ENCODE results near the gene LINGO3. TPM values are rescaled to one million over a fixed set of nuclear protein-coding genes. Genes with fewer than 3 reads are reported as not detected.

LINGO3 gene
- polyA plus RNA-seq, 1 donor (not counting 4 experiments of a cell fraction or from before 2014, with no cell fraction given) = not detected

DNA sequence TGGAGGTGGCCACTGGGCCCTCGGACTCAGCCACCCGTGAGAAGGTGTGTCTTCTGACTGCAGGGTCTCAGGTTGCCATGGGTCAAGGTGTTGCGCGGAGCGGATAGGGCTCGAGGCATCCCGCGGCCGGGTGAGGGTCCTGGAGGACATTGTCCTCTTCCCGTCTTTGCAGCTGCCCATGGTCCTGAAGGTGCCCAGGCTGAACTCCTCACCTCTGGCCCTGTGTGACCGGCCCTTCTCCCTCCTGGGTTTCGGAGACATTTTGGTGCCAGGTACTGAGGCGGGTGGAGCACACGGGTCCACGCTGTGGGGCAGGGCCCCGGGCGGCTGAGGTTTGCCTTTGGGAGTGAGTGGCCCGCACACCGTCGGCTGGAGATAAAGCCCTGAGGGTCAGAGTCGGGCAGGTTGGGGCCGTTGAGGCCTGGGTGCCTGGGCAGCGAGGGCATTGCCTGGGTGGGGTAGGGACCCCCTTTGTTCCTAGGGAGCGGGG, 36.5 kb upstream of the LINGO3 start:
- dilution Hi-C loops (cut with MboI; ENCODE audit: extremely low pct_ligation_motif_present, low sequenced_read_pairs) = no loop called here
- FAIRE-seq = no peak
- peaks cover 0 to 8% of the 10 kb centered on the region in 2 experiments for H3K36me3 ChIP-seq (ENCODE audit: control insufficient read depth in 2 of 2, extremely low read depth in 1 of 2, insufficient read depth in 2 of 2, low read length in 2 of 2)

DNA sequence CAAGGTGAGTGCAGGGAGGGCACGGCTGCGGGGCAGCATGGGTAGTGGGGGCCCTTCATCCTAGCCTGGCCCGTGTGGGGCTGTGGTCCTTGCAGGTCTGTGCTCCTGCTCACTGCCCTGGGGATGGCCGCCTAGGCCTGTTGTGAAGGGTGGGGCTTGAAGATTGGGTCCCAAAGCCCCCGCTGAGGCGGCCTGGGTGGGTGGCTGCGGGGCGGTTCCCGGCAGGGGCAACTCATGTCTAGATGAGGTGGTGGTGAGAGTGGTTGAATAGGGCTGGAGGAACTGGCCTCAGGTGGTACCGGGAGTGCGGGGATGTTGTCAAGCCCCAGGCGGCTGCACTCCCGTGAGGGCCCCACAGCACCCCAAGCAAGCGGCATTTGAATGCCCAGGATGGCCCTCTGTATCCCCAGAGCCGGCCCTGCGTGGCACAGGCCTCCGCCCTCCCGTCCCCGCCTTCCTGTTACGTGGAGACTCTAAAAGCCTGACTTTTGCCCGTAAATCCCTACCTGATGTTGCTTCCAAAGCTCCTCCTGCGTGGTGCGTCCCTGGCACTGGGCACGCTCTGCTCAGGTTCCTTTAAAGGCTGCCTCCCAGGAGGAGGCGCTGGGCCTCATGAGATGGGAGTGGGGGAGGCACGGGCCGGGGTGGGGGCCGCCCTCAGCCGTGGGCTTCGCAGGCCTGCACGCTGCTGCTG, 35.5 kb upstream of the LINGO3 start:
- dilution Hi-C loops (cut with MboI; ENCODE audit: extremely low pct_ligation_motif_present, low sequenced_read_pairs) = no loop called here
- peaks cover 0 to 6% of the 10 kb centered on the region in 2 experiments for H3K36me3 ChIP-seq (ENCODE audit: control insufficient read depth in 2 of 2, extremely low read depth in 1 of 2, insufficient read depth in 2 of 2, low read length in 2 of 2)
- no peak overlapping the region for H3K9ac ChIP-seq (ENCODE audit: control insufficient read depth, extremely low read depth, insufficient read depth, low read length)

More for the DNA sequence above, 36.5 kb upstream of the LINGO3 start:
- Histone ChIP-seq H3K27me3 (ENCODE audit: control insufficient read depth, extremely low read depth, insufficient read depth, low read length) (no peaks in the 10 kb centered on the region), H4K20me1 (ENCODE audit: control insufficient read depth, extremely low read depth, insufficient read depth, low read length) (no peaks in the 10 kb centered on the region), H3K4me2 (ENCODE audit: control insufficient read depth, extremely low read depth, insufficient read depth, low read depth, low read length) (no peak overlapping the region), H3K79me2 (ENCODE audit: control insufficient read depth, insufficient read depth, low read length) (no peaks in the 10 kb centered on the region), H3K27ac (ENCODE audit: control insufficient read depth, insufficient read depth, low read length) (no peak overlapping the region), H3K4me3 (ENCODE audit: control insufficient read depth in 2 of 3, extremely low read depth in 1 of 3, insufficient read depth in 2 of 3, low read depth in 1 of 3, low read length in 3 of 3) (no peak overlapping the region), H3K4me1 (ENCODE audit: control insufficient read depth, extremely low read depth, insufficient read depth, low read length) (no peaks in the 10 kb centered on the region), H3K9me3 (ENCODE audit: control insufficient read depth, low read depth, low read length) (no peaks in the 10 kb centered on the region), H3K9ac (ENCODE audit: control insufficient read depth, extremely low read depth, insufficient read depth, low read length) (no peak overlapping the region), H2AFZ (ENCODE audit: control insufficient read depth, low read length) (no peak overlapping the region), H3K9me1 (ENCODE audit: control insufficient read depth, extremely low read depth, insufficient read depth, low read length) (no peaks in the 10 kb centered on the region)
- no peak for DNase-seq (ENCODE audit: low read depth, low spot score)
- TF ChIP-seq, protein P1, sequence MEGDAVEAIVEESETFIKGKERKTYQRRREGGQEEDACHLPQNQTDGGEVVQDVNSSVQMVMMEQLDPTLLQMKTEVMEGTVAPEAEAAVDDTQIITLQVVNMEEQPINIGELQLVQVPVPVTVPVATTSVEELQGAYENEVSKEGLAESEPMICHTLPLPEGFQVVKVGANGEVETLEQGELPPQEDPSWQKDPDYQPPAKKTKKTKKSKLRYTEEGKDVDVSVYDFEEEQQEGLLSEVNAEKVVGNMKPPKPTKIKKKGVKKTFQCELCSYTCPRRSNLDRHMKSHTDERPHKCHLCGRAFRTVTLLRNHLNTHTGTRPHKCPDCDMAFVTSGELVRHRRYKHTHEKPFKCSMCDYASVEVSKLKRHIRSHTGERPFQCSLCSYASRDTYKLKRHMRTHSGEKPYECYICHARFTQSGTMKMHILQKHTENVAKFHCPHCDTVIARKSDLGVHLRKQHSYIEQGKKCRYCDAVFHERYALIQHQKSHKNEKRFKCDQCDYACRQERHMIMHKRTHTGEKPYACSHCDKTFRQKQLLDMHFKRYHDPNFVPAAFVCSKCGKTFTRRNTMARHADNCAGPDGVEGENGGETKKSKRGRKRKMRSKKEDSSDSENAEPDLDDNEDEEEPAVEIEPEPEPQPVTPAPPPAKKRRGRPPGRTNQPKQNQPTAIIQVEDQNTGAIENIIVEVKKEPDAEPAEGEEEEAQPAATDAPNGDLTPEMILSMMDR (optimal IDR thresholded peaks at IDR 0.05 in 1 of 3, IDR thresholded peaks at IDR 0.05 in 1 of 3, conservative IDR thresholded peaks at IDR 0.05 in 1 of 3; ENCODE audit: extremely low read depth in 1 of 3, insufficient read depth in 2 of 3, low read length in 3 of 3) = no peak

More for the DNA sequence above, 35.5 kb upstream of the LINGO3 start:
- Histone ChIP-seq H3K9me3 (ENCODE audit: control insufficient read depth, low read depth, low read length) (no peaks in the 10 kb centered on the region), H3K4me3 (ENCODE audit: control insufficient read depth in 2 of 3, extremely low read depth in 1 of 3, insufficient read depth in 2 of 3, low read depth in 1 of 3, low read length in 3 of 3) (no peak overlapping the region), H3K79me2 (ENCODE audit: control insufficient read depth, insufficient read depth, low read length) (no peaks in the 10 kb centered on the region), H2AFZ (ENCODE audit: control insufficient read depth, low read length) (no peak overlapping the region), H3K27ac (ENCODE audit: control insufficient read depth, insufficient read depth, low read length) (no peak overlapping the region), H3K27me3 (ENCODE audit: control insufficient read depth, extremely low read depth, insufficient read depth, low read length) (no peaks in the 10 kb centered on the region), H3K4me2 (ENCODE audit: control insufficient read depth, extremely low read depth, insufficient read depth, low read depth, low read length) (no peak overlapping the region), H3K9me1 (ENCODE audit: control insufficient read depth, extremely low read depth, insufficient read depth, low read length) (no peaks in the 10 kb centered on the region), H3K4me1 (ENCODE audit: control insufficient read depth, extremely low read depth, insufficient read depth, low read length) (no peaks in the 10 kb centered on the region), H4K20me1 (ENCODE audit: control insufficient read depth, extremely low read depth, insufficient read depth, low read length) (no peaks in the 10 kb centered on the region)
- FAIRE-seq (no peak), DNase-seq (ENCODE audit: low read depth, low spot score) (no peak)
- TF ChIP-seq, protein P1 (optimal IDR thresholded peaks at IDR 0.05 in 1 of 3, IDR thresholded peaks at IDR 0.05 in 1 of 3, conservative IDR thresholded peaks at IDR 0.05 in 1 of 3; ENCODE audit: extremely low read depth in 1 of 3, insufficient read depth in 2 of 3, low read length in 3 of 3) = no peak
- no peak for TF ChIP-seq EZH2 (IDR thresholded peaks at IDR 0.05; ENCODE audit: low read length)

Measured in keratinocyte (primary cell).